ENCODE data around the gene SLC26A3.

- no peak for TF ChIP-seq POLR2AphosphoS5 (IDR thresholded peaks at IDR 0.05; ENCODE audit: low read depth, low read length)
- TF ChIP-seq REST (IDR thresholded peaks at IDR 0.05; ENCODE audit: insufficient read depth in 1 of 2, low read depth in 2 of 2, low read length in 2 of 2), result no peak
- no peak for TF ChIP-seq SIN3A (IDR thresholded peaks at IDR 0.05; ENCODE audit: borderline replicate concordance, insufficient read depth, low read length)
- TF ChIP-seq TAF1 (IDR thresholded peaks at IDR 0.05; ENCODE audit: borderline replicate concordance, insufficient read depth, low read length), result no peak
Measured at GRCh38 chr7:107815254-107815882, 12.3 kb upstream of the SLC26A3 start.
